ENCODE results near the gene DDX39A.

DDX39A gene

DNA sequence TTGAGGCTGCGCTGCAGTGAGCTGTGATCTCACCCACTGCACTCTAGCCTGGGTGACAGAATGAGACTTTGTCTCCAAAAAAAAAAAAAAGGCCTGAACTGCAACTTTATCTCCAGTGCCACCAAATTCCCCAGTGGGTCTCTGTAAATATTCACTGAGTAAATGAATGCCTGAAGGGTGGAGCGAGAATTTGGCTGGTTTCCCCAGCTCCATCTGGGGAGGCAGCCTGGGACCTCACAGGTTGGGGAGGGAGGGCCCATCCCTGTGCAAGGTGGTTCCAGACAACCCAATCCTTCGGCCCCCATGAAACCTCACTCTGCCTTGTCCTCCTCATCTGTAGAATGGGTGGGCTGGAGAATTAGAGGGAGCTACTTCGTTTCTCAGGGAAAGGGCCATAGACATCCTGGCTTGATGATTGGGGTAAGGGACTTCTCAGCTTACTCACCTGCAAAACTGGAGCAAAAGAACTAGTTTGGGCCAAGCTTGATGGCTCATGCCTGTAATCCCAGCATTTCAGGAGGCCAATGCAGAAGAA, 9.8 kb upstream of the DDX39A start:
- H3K4me2 ChIP-seq (ENCODE audit: low read length, poor library complexity, severe bottlenecking): no peak overlapping the region
- H2BK12ac ChIP-seq (ENCODE audit: low read length in 2 of 2): no peak overlapping the region
- H3K27ac ChIP-seq (ENCODE audit: low read length, poor library complexity, severe bottlenecking): no peak overlapping the region
- H3K79me1 ChIP-seq (replicated peaks; ENCODE audit: low read length, poor library complexity, severe bottlenecking): peaks cover 6% of the 10 kb centered on the region
- H3K23ac ChIP-seq (ENCODE audit: low read length in 2 of 2): no peak overlapping the region
- H2BK120ac ChIP-seq (ENCODE audit: low read depth, low read length): no peak overlapping the region
- no peak overlapping the region for H3K4me3 ChIP-seq (ENCODE audit: insufficient read depth in 1 of 2, low read depth in 1 of 2, low read length in 2 of 2)
- no peak overlapping the region for H3K9ac ChIP-seq (ENCODE audit: low read length)
- 92% methylated on average over 3 of the region's 4 CpGs for WGBS
- no peak for DNase-seq
- H3K4me1 ChIP-seq (ENCODE audit: control insufficient read depth, insufficient read depth, low read depth, low read length): peaks cover 7% of the 10 kb centered on the region
- no peaks in the 10 kb centered on the region for H3K9me3 ChIP-seq (ENCODE audit: control insufficient read depth, low read length)
- H3K14ac ChIP-seq (ENCODE audit: low read length in 2 of 2): no peak overlapping the region
- H4K8ac ChIP-seq (ENCODE audit: low read length): no peak overlapping the region
- H3K4ac ChIP-seq (ENCODE audit: low read depth in 1 of 2, low read length in 2 of 2): no peak overlapping the region
- no peak overlapping the region for H4K91ac ChIP-seq (ENCODE audit: low read length)
- no peak overlapping the region for H2BK5ac ChIP-seq (ENCODE audit: low read depth, low read length, poor library complexity, severe bottlenecking)
- H3K18ac ChIP-seq (ENCODE audit: low read depth in 1 of 2, low read length in 2 of 2): no peak overlapping the region
- H3K27me3 ChIP-seq (ENCODE audit: control insufficient read depth in 1 of 2, insufficient read depth in 1 of 2, low read length in 2 of 2): peaks cover 3 to 4% of the 10 kb centered on the region in 2 experiments
- H3K36me3 ChIP-seq (ENCODE audit: control insufficient read depth in 1 of 2, insufficient read depth in 2 of 2, low read depth in 1 of 2, low read length in 2 of 2): no peaks in the 10 kb centered on the region
- no peak overlapping the region for H2BK15ac ChIP-seq (ENCODE audit: low read depth, poor library complexity, severe bottlenecking)
- H2AK5ac ChIP-seq (ENCODE audit: low read length, severe bottlenecking): no peak overlapping the region
- no peak overlapping the region for H2AFZ ChIP-seq (ENCODE audit: low read depth, low read length)

DNA sequence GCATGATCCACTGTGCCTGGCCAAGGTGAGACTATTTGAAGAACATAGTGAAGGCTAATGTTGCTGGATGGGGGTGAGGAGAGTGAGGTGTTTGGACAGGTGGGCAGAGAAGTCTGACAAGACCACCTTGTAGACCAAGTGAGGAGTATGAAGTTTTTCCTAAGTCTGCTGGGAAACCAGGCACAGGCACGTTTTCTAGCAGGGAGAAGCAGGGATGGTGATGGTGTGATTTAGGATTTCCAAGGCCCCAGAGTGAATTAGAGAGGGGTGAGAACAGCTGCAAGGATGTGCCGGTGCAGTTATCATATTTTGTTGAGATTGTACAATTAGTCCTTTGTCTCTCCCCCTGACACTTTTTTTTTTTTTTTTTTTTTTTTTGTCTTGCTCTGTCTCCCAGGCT, 8.3 kb upstream of the DDX39A start:
- no peak overlapping the region for H2AFZ ChIP-seq (ENCODE audit: low read depth, low read length)
- H2BK120ac ChIP-seq (ENCODE audit: low read depth, low read length): no peak overlapping the region
- no peaks in the 10 kb centered on the region for H3K9me3 ChIP-seq (ENCODE audit: control insufficient read depth, low read length)
- no peak overlapping the region for H3K9ac ChIP-seq (ENCODE audit: low read length)
- no peak overlapping the region for H2BK15ac ChIP-seq (ENCODE audit: low read depth, poor library complexity, severe bottlenecking)
- H2AK5ac ChIP-seq (ENCODE audit: low read length, severe bottlenecking): no peak overlapping the region
- no peak overlapping the region for H3K23ac ChIP-seq (ENCODE audit: low read length in 2 of 2)
- no peak for DNase-seq
- H3K36me3 ChIP-seq (ENCODE audit: control insufficient read depth in 1 of 2, insufficient read depth in 2 of 2, low read depth in 1 of 2, low read length in 2 of 2): no peaks in the 10 kb centered on the region
- H3K4ac ChIP-seq (ENCODE audit: low read depth in 1 of 2, low read length in 2 of 2): no peak overlapping the region
- no peak overlapping the region for H2BK5ac ChIP-seq (ENCODE audit: low read depth, low read length, poor library complexity, severe bottlenecking)
- H3K14ac ChIP-seq (ENCODE audit: low read length in 2 of 2): no peak overlapping the region
- no peak overlapping the region for H4K91ac ChIP-seq (ENCODE audit: low read length)
- H3K79me1 ChIP-seq (replicated peaks; ENCODE audit: low read length, poor library complexity, severe bottlenecking): no peaks in the 10 kb centered on the region
- no peak overlapping the region for H2BK12ac ChIP-seq (ENCODE audit: low read length in 2 of 2)
- no peak overlapping the region for H3K4me2 ChIP-seq (ENCODE audit: low read length, poor library complexity, severe bottlenecking)
- no peak overlapping the region for H4K8ac ChIP-seq (ENCODE audit: low read length)
- no peak overlapping the region for H3K27ac ChIP-seq (ENCODE audit: low read length, poor library complexity, severe bottlenecking)
- peaks cover 3 to 4% of the 10 kb centered on the region in 2 experiments for H3K27me3 ChIP-seq (ENCODE audit: control insufficient read depth in 1 of 2, insufficient read depth in 1 of 2, low read length in 2 of 2)
- no peak overlapping the region for H3K4me3 ChIP-seq (ENCODE audit: insufficient read depth in 1 of 2, low read depth in 1 of 2, low read length in 2 of 2)
- 92% methylated on average over 1 of the region's 2 CpGs for WGBS
- peaks cover 3% of the 10 kb centered on the region for H3K4me1 ChIP-seq (ENCODE audit: control insufficient read depth, insufficient read depth, low read depth, low read length)
- H3K18ac ChIP-seq (ENCODE audit: low read depth in 1 of 2, low read length in 2 of 2): no peak overlapping the region

DNA sequence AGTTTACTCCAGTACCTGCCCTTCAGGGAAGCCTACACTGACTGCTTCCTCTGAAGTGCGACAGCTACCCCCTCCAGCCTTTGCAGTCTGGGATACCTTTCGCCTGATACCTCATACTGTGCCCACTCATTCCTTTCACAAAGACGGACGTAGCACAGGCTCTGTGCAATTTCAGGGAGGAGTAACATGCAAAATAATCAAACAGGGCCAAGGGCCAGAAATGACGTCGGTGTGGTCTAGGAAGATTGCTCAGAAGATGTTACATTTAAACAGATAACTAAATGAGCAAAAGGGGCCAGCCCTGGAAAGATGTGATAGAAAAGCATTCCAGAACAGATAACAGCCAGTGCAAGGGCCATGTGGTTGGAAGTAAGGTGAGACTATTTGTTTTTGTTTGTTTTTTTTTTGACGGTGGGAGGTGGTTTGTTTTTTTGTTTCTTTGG, 6.6 kb upstream of the DDX39A start:
- Histone ChIP-seq H4K91ac (ENCODE audit: low read length) (peak overlapping the region; percentile 34), H3K27me3 (ENCODE audit: control insufficient read depth in 1 of 2, insufficient read depth in 1 of 2, low read length in 2 of 2) (peaks cover under 1 to 4% of the 10 kb centered on the region in 2 experiments), H3K9ac (ENCODE audit: low read length) (no peak overlapping the region), H3K23ac (ENCODE audit: low read length in 2 of 2) (no peak overlapping the region), H2BK120ac (ENCODE audit: low read depth, low read length) (no peak overlapping the region), H3K4me1 (ENCODE audit: control insufficient read depth, insufficient read depth, low read depth, low read length) (no peaks in the 10 kb centered on the region), H3K4ac (ENCODE audit: low read depth in 1 of 2, low read length in 2 of 2) (no peak overlapping the region), H2BK12ac (ENCODE audit: low read length in 2 of 2) (no peak overlapping the region), H3K79me1 (replicated peaks; ENCODE audit: low read length, poor library complexity, severe bottlenecking) (no peaks in the 10 kb centered on the region), H3K9me3 (ENCODE audit: control insufficient read depth, low read length) (no peaks in the 10 kb centered on the region), H2AFZ (ENCODE audit: low read depth, low read length) (no peak overlapping the region), H4K8ac (ENCODE audit: low read length) (no peak overlapping the region), H3K18ac (ENCODE audit: low read depth in 1 of 2, low read length in 2 of 2) (no peak overlapping the region), H3K27ac (ENCODE audit: low read length, poor library complexity, severe bottlenecking) (no peak overlapping the region), H3K36me3 (ENCODE audit: control insufficient read depth in 1 of 2, insufficient read depth in 2 of 2, low read depth in 1 of 2, low read length in 2 of 2) (no peaks in the 10 kb centered on the region), H2BK15ac (ENCODE audit: low read depth, poor library complexity, severe bottlenecking) (no peak overlapping the region), H3K4me3 (ENCODE audit: insufficient read depth in 1 of 2, low read depth in 1 of 2, low read length in 2 of 2) (no peak overlapping the region), H2AK5ac (ENCODE audit: low read length, severe bottlenecking) (no peak overlapping the region), H3K14ac (ENCODE audit: low read length in 2 of 2) (no peak overlapping the region), H2BK5ac (ENCODE audit: low read depth, low read length, poor library complexity, severe bottlenecking) (no peak overlapping the region), H3K4me2 (ENCODE audit: low read length, poor library complexity, severe bottlenecking) (no peak overlapping the region)
- DNase-seq: peak; percentile 68
- WGBS: 51% methylated on average over 7 of the region's 7 CpGs

DNA sequence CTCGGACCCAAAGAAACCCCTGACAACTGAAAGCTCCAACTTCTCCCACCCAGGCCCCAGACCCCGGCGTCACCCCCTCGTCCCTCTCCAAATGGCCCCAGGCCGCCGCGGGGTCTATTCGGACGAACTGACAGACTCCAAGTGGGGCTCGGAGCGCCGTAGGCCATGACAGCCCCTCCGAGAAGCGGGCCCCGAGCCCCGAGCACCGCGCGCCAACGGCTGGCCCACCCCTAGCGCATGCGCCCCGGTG, 360 bp downstream of the DDX39A start:
- Histone ChIP-seq H3K27me3 (ENCODE audit: control insufficient read depth in 1 of 2, insufficient read depth in 1 of 2, low read length in 2 of 2) (no peaks in the 10 kb centered on the region), H3K4ac (ENCODE audit: low read depth in 1 of 2, low read length in 2 of 2) (peak overlapping the region; percentile 46 to 97), H3K14ac (ENCODE audit: low read length in 2 of 2) (peak overlapping the region in 1 of 2 experiments; percentile 75), H3K18ac (ENCODE audit: low read depth in 1 of 2, low read length in 2 of 2) (peak overlapping the region; percentile 37 to 99), H3K4me2 (ENCODE audit: low read length, poor library complexity, severe bottlenecking) (peak overlapping the region; percentile 69), H4K8ac (ENCODE audit: low read length) (no peak overlapping the region), H3K79me1 (replicated peaks; ENCODE audit: low read length, poor library complexity, severe bottlenecking) (no peaks in the 10 kb centered on the region), H3K4me1 (ENCODE audit: control insufficient read depth, insufficient read depth, low read depth, low read length) (peaks cover 22% of the 10 kb centered on the region), H2BK5ac (ENCODE audit: low read depth, low read length, poor library complexity, severe bottlenecking) (no peak overlapping the region), H3K4me3 (ENCODE audit: insufficient read depth in 1 of 2, low read depth in 1 of 2, low read length in 2 of 2) (peak overlapping the region; percentile 89 to 90), H3K36me3 (ENCODE audit: control insufficient read depth in 1 of 2, insufficient read depth in 2 of 2, low read depth in 1 of 2, low read length in 2 of 2) (peaks cover 6 to 12% of the 10 kb centered on the region in 2 experiments), H2BK12ac (ENCODE audit: low read length in 2 of 2) (no peak overlapping the region), H2BK120ac (ENCODE audit: low read depth, low read length) (peak overlapping the region; percentile 79), H2AK5ac (ENCODE audit: low read length, severe bottlenecking) (no peak overlapping the region), H3K9me3 (ENCODE audit: control insufficient read depth, low read length) (no peaks in the 10 kb centered on the region), H4K91ac (ENCODE audit: low read length) (peak overlapping the region; percentile 34), H2BK15ac (ENCODE audit: low read depth, poor library complexity, severe bottlenecking) (no peak overlapping the region), H2AFZ (ENCODE audit: low read depth, low read length) (no peak overlapping the region), H3K27ac (ENCODE audit: low read length, poor library complexity, severe bottlenecking) (peak overlapping the region; percentile 62), H3K9ac (ENCODE audit: low read length) (peak overlapping the region; percentile 97), H3K23ac (ENCODE audit: low read length in 2 of 2) (no peak overlapping the region)
- no peak for DNase-seq
- under 1% methylated on average over 22 of the region's 23 CpGs for WGBS
